Prostate gland (tissue), 2 donors: Measurements from ENCODE around the gene COPS7A.

ENCODE experiments used
- POLR2A ChIP-seq: fragments of 450-650 bp; IDR thresholded peaks from one replicate; pipeline ENCODE4 v1.6.1; 2016; ENCODE audit warnings: antibody characterized with exemption, mild to moderate bottlenecking
- POLR2AphosphoS5 ChIP-seq: sonication (generic); formaldehyde crosslinking; IDR thresholded peaks from one replicate; pipeline ENCODE4 v1.6.1; 2017; ENCODE audit warnings: antibody characterized with exemption
- TF ChIP-seq, protein P1 (sequence below), 4 experiments: fragments of 200-600 bp in 2 of 4; fragments of 450-650 bp in 2 of 4; sonication (generic) in 2 of 4; IDR thresholded peaks; 1 replicate in 3 of 4; 2 replicates in 1 of 4; pipeline ENCODE4 v1.5.1; 2016 to 2019; ENCODE audit warnings: antibody characterized with exemption in 4 of 4, mild to moderate bottlenecking in 2 of 4, moderate library complexity in 2 of 4

DNA sequence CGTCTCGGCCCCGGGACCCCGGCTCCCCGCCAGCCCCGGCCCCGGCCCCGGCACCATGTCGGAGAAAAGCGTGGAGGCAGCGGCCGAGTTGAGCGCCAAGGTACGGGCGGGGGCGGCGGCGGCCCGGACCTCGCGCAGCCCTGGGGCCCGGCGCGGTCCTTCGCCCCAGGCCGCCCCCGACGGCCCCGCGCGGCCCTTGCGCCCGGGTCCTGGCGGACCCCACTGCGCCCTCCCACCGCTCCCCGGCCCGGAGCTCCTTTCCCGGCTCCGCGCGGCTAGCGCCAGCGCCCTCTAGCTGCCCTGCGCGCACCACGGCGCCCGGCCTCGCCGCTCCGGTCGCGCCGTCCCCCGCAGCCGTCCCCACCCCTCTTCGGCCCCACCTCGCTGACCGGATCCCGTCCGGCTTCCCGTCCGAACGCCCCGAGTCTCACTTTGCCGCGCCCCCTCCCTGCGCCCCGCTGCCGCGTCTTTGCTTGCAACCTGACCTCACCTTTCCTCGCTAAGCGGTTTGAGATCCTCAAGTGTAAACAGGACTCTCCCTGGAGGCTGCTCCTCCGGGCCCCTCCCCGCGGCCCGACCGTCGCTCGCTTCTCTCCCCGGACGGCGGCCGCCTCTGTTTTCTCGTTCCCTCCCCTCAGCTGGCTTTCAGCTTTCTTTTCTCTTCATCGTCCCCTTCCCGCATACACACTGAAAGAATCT is 43.0 kb downstream of the COPS7A start:
- TF ChIP-seq POLR2A (peak; percentile 73), POLR2AphosphoS5 (peak; percentile 41)
- TF ChIP-seq, protein P1, sequence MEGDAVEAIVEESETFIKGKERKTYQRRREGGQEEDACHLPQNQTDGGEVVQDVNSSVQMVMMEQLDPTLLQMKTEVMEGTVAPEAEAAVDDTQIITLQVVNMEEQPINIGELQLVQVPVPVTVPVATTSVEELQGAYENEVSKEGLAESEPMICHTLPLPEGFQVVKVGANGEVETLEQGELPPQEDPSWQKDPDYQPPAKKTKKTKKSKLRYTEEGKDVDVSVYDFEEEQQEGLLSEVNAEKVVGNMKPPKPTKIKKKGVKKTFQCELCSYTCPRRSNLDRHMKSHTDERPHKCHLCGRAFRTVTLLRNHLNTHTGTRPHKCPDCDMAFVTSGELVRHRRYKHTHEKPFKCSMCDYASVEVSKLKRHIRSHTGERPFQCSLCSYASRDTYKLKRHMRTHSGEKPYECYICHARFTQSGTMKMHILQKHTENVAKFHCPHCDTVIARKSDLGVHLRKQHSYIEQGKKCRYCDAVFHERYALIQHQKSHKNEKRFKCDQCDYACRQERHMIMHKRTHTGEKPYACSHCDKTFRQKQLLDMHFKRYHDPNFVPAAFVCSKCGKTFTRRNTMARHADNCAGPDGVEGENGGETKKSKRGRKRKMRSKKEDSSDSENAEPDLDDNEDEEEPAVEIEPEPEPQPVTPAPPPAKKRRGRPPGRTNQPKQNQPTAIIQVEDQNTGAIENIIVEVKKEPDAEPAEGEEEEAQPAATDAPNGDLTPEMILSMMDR (IDR thresholded peaks at IDR 0.05), result peak; percentile 58 to 91 (median 78)
